IPS-18a (cell line): ENCODE data around the gene LRRIQ4.

Experiments
- H3K27ac ChIP-seq: one replicate; pipeline ENCODE4 v1.5.1; 2013; ENCODE audit warnings: low read length
- H3K27me3 ChIP-seq: one replicate; pipeline ENCODE4 v1.6.1; 2013; ENCODE audit warnings: mild to moderate bottlenecking, low read length; ENCODE audit not compliant: control insufficient read depth, insufficient read depth
- H3K36me3 ChIP-seq: one replicate; pipeline ENCODE4 v1.6.1; 2013; ENCODE audit warnings: low read depth, low read length; ENCODE audit not compliant: control insufficient read depth
- H3K4me1 ChIP-seq: one replicate; pipeline ENCODE4 v1.6.1; 2013; ENCODE audit warnings: low read depth, low read length; ENCODE audit not compliant: control insufficient read depth
- H3K4me3 ChIP-seq: one replicate; pipeline ENCODE4 v1.5.1; 2013; ENCODE audit warnings: low read length
- H3K9ac ChIP-seq: one replicate; pipeline ENCODE4 v1.6.1; 2013; ENCODE audit warnings: mild to moderate bottlenecking, low read length, moderate library complexity
- H3K9me3 ChIP-seq: one replicate; pipeline ENCODE4 v1.6.1; 2013; ENCODE audit warnings: low read depth, low read length; ENCODE audit not compliant: control insufficient read depth

The LRRIQ4 gene

DNA sequence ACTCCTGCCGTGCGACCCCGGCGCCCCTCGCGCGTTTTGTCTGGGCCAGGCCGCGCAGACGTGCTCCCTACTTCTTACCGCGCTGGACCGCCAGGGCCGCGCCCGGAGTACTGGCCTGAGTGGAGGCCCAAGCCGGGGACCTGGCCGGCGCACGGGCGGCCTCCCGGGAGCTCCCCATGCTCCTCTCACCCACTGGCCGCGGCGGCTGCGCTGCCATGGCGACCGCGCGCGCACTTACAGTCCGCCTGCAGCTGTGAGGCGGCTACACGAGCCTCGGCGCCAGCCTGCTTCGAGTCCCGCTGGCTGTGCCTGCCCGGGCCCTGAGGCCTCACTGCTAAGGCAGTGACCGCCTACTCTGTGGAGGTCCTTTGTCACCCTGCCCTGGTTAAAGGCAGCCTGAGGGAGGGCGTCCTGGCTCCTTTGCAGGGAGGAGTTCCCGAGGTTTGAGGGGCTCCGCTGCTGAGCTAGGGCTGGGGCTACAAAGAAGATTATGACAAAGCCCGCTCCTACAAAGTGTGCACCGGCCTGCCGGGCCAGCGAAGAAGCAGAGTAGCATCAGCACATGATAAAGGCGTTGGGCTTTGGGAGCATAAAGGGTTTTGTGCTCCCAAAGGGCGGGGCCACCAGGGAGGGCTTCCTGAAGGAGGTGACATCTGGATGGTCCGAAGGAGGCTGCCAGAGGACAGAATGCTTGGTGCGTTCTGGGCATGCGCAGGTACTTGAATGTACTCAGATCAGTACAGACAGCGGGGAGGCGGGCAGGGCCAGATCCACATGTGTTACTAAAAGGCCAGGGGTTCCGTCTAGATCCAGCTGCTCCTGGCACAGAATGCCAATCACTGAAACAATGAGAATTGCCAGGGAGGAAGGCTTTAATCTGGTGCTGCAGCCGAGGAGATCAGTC, at the start of gene LRRIQ4, which contains the start of gene LRRC34:
TSS of gene LRRIQ4 (plus strand) at position 539 of the 904 bp plus-strand sequence. CDS start 9,052 bp downstream, outside the sequence.
TSS of gene LRRC34 (minus strand) at position 573 of the 904 bp plus-strand sequence. CDS start at position 217, 356 bp downstream.
- H3K9ac ChIP-seq: peak within 1 kb of the TSS; percentile 53
- no peaks in the 10 kb centered on the region for H3K36me3 ChIP-seq
- H3K27ac ChIP-seq: no peak within 1 kb of the TSS
- H3K4me1 ChIP-seq: peaks cover 11% of the 10 kb centered on the region
- H3K27me3 ChIP-seq: peaks cover 40% of the 10 kb centered on the region
- H3K9me3 ChIP-seq: peaks cover 5% of the 10 kb centered on the region
- H3K4me3 ChIP-seq: peak within 1 kb of the TSS; percentile 59

DNA sequence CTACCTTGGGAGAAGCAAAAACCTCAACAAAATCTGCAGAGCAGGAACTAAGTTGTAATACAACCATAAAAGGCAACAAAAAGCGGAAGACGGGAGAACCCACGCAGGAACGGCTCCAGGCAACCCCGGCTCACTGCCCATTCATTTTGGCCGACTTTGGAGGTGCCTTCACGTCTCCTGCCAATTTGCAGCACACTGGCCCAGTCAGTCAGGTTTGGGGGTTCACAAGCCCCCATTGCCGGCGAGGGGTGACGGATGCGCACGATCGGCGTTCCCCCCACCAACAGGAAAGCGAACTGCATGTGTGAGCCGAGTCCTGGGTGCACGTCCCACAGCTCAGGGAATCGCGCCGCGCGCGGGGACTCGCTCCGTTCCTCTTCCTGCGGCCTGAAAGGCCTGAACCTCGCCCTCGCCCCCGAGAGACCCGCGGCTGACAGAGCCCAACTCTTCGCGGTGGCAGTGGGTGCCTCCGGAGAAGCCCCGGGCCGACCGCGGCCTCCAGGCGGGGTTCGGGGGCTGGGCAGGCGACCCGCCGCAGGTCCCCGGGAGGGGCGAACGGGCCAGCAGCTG, 48.3 kb upstream of the LRRIQ4 start:
- Histone ChIP-seq H3K27ac (no peak overlapping the region), H3K9me3 (no peaks in the 10 kb centered on the region), H3K36me3 (no peaks in the 10 kb centered on the region), H3K9ac (peak overlapping the region; percentile 69), H3K27me3 (no peaks in the 10 kb centered on the region), H3K4me3 (peak overlapping the region; percentile 68), H3K4me1 (no peaks in the 10 kb centered on the region)

DNA sequence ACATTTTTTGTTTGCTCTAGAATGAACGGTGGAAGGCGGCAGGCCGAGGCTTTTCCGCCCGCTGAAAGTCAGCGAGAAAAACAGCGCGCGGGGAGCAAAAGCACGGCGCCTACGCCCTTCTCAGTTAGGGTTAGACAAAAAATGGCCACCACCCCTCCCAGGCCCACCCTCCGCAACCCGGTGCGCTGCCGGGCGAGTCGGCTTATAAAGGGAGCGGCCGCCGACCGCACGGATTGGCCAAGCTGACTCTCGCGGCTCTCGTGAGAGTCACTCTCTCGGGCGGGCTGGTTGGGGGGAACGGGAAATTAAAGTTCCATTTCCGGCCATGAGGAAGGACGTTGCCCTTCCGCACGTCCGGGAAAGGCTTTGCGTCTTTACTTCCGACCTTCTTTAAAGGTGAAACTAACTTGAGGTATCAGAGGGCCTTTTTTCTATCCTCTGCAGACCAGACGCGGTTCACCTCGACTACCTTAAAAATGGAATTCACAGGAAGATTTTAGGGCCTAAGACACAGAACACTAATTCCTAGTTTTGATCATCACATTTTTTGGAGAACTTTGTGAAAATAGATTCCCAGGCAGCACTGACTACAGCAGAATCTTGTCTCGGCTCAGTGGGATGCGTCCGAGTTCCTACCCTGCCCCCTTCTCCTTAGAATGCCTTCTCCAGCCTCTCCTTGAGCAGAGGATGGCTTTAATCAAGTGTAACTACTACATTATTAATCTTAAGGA, 47.6 kb upstream of the LRRIQ4 start, which contains the start of gene TERC:
TSS of gene TERC (minus strand) at position 179 of the 731 bp plus-strand sequence.
- Histone ChIP-seq H3K36me3 (no peaks in the 10 kb centered on the region), H3K9me3 (no peaks in the 10 kb centered on the region), H3K4me3 (peak within 1 kb of the TSS; percentile 68), H3K27me3 (no peaks in the 10 kb centered on the region), H3K27ac (no peak within 1 kb of the TSS), H3K4me1 (no peaks in the 10 kb centered on the region), H3K9ac (peak within 1 kb of the TSS; percentile 69)

DNA sequence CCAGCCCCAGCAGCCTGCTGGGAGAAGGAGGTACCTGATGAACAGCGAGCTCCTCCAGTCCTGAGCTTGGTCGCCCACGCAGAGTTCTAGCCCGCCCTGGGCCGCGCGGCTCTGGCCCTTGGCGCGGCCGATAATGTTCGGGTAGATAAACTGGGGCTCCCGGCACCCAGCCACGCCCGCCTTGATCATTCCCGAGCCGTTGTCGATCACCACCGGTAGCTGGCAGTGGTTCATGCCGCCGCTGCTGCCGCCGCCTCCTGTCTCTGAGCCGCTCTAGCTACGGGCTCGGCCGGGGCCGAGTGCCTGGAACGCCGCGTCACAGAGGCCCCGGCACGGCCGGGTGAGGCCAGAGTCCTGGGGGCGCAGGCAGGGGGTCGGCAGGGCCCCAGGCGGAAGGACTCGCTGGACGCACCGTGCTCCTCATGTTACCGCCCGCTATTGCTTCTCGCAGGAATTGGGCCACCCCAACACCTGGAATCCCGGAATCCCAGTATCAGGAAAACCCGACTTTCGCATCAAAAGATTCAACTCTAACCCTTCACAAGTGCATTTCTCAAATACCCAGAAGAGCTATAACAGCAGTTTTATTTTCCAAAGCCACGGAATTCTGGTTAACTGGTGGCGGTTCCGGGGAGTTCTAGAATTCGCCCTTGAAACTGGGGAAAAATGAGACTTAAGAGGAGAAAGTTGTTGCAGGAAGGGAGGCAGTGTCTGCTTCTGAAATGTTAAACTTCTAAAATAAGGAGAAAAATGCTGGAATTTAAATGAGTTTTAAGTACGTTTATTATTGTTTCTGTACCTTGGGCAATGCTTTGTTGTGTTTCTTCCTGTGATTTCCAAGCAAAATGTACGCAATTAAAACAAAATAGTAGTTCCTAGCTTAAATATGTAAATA, 43.1 kb upstream of the LRRIQ4 start, which contains the start of gene ACTRT3:
TSS of gene ACTRT3 (minus strand) at position 275 of the 895 bp plus-strand sequence. CDS start at position 234, 41 bp downstream.
- Histone ChIP-seq H3K9me3 (no peaks in the 10 kb centered on the region), H3K36me3 (peaks cover 4% of the 10 kb centered on the region), H3K9ac (peak within 1 kb of the TSS; percentile 50), H3K27ac (peak within 1 kb of the TSS; percentile 77), H3K4me3 (peak within 1 kb of the TSS; percentile 89), H3K27me3 (no peaks in the 10 kb centered on the region), H3K4me1 (peaks cover 6% of the 10 kb centered on the region)

DNA sequence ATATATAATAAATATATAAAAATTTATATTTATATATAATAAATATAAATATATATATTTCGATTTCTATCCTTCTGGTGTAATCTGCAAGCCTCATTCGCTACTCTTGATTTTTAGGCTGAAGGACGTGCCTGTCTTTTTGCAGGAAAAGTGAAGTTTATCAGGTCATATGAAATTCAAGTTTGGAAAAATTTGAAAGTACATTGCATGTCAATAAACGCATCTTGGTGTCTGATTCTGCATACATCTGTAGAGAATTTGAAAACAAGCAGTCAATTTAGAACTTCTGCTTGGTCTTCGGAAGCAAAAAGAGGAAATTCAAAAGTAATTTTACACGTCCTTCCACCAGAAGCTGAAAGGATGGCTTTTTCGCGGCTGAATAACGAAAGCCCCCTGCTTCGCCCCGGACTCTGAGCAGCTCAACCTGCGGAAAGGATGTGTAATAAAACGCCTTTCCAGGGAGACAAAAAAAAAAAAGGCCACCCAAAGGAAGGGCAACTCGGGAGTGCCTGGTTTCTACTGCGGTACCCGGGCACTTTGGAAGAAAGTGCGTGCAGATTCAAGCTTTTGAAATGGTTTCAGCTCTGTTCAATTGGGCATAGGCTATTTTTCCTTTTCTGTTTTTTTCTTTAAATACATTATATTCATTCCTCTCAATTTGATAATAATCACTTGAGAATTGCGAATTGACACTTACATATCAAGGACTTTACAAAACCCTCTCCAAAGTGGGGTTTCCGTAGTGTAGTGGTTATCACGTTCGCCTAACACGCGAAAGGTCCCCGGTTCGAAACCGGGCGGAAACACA, 41.0 kb upstream of the LRRIQ4 start:
- H3K4me1 ChIP-seq: peaks cover 17% of the 10 kb centered on the region
- no peaks in the 10 kb centered on the region for H3K9me3 ChIP-seq
- H3K36me3 ChIP-seq: peaks cover 21% of the 10 kb centered on the region
- peak overlapping the region; percentile 95 for H3K9ac ChIP-seq
- H3K27ac ChIP-seq: no peak overlapping the region
- H3K4me3 ChIP-seq: peak overlapping the region; percentile 82
- H3K27me3 ChIP-seq: no peaks in the 10 kb centered on the region

DNA sequence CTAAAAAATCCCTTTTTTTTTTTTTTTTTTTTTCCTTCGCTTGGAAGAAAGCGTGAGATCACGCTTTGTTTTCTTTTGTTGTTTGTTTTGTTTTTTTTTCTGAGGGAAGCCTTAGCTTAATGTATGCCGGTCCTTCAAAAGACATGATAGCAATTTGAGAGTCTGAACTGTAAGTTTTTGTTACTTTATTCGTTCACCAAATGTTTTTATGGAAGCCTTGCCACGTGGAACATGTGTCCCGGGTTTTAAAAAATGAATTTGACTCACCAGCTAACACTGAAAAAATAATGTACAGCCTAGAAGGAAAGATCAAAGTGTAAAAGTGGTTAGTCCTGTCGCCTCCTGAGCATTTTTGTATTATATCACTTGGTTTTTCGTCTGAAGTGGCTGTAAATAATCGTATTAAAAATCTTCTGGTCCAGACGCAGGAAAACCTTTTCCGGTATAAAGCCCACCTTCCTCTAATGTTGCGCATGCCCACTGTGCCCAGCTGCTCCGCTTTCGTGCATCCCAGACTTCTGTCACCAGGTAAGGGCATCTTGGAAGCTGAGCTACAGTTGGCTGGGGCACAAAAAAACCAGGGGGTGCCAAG, 40.3 kb upstream of the LRRIQ4 start:
- Histone ChIP-seq H3K4me1 (peaks cover 17% of the 10 kb centered on the region), H3K4me3 (peak overlapping the region; percentile 82), H3K27me3 (no peaks in the 10 kb centered on the region), H3K36me3 (peaks cover 22% of the 10 kb centered on the region), H3K27ac (peak overlapping the region; percentile 92), H3K9me3 (no peaks in the 10 kb centered on the region), H3K9ac (peak overlapping the region; percentile 95)

DNA sequence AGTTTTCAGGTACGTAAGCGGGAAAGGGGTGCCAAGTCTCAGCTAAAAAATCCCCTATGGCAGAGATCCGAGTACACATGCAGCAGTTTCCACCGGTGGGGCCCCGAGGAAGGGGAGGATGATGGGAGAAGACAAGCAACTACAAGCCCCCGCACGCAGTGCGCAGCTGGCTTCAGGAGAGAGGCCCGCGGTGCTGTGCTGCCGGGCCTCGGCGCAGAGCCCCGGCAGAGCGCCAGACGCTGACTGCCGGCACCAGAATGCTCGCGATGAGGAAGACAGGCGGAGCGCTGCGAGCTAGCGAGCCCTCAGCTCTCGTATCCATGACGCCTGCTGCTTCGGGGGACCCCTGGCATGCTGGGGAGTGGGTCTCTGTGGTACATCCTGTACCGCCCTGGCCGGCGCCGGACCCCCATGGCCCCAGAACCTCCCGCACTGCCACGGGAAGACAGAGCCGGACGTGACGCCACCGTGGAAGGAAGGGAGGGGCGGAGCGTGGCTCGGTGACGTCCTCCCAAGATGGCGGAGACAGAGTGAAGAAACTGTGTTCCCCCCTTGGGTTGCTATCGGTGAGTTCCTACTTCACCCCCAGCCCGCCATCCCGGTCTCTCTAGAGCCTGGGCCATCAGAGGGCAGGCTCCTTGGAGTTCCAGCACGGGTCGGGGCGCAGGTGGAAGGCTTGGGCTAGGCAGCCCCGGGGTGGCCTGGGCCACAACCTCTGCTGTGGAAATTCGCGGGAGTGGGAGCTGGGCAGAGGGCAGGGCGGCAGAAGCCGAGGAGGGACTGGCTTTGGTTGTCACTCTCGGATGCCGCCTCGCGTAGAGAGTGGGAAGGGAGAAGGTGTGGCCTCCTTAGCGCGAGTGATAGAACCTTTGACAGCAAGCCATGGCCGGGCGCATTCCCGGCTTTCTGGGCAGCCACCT, 39.5 kb upstream of the LRRIQ4 start, which contains the start of gene MYNN:
TSS of gene MYNN (plus strand) at position 500 of the 920 bp plus-strand sequence. CDS start 900 bp downstream, outside the sequence.
- Histone ChIP-seq H3K36me3 (peaks cover 30% of the 10 kb centered on the region), H3K27ac (peak within 1 kb of the TSS; percentile 92), H3K4me1 (peaks cover 17% of the 10 kb centered on the region)

DNA sequence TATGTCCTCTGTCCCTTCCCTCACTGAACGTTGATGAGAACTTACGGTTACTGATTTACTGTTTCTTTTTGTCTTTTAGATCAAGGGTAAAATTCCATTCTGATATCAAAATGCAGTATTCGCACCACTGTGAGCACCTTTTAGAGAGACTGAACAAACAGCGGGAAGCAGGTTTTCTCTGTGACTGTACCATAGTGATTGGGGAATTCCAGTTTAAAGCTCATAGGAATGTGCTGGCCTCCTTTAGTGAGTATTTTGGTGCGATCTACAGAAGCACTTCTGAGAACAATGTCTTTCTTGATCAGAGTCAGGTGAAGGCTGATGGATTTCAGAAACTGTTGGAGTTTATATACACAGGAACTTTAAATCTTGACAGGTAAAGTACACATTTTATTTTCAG, 38.5 kb upstream of the LRRIQ4 start:
- Histone ChIP-seq H3K27me3 (no peaks in the 10 kb centered on the region), H3K27ac (no peak overlapping the region), H3K4me1 (peaks cover 17% of the 10 kb centered on the region), H3K4me3 (peak overlapping the region; percentile 82), H3K36me3 (peaks cover 40% of the 10 kb centered on the region), H3K9ac (peak overlapping the region; percentile 95), H3K9me3 (no peaks in the 10 kb centered on the region)

More for the DNA sequence above, 39.5 kb upstream of the LRRIQ4 start, which contains the start of gene MYNN:
- Histone ChIP-seq H3K27me3 (no peaks in the 10 kb centered on the region), H3K4me3 (peak within 1 kb of the TSS; percentile 82), H3K9ac (peak within 1 kb of the TSS; percentile 95), H3K9me3 (no peaks in the 10 kb centered on the region)

DNA sequence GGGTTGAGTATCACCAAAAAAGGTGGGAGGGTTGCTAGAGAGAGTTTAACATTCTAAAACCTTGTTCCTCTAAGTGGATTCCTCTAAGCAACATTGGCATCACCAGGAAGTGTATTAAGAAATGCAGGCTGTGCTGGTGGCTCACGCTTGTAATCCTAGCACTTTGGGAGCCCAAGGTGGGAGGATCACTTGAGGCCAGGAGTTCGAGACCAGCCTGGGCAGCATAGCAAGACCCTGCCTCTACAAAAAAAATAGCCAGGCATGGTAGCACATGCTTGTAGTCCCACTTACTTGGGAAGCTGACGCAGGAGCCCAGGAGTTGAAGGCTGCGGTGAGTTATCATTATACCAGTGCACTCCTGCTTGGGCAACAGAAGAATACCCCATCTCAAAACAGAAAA, 34.8 kb upstream of the LRRIQ4 start:
- peaks cover 17% of the 10 kb centered on the region for H3K4me1 ChIP-seq
- peaks cover 73% of the 10 kb centered on the region for H3K36me3 ChIP-seq
- H3K4me3 ChIP-seq: no peak overlapping the region
- H3K9me3 ChIP-seq: no peaks in the 10 kb centered on the region
- no peak overlapping the region for H3K9ac ChIP-seq
- H3K27me3 ChIP-seq: no peaks in the 10 kb centered on the region
- no peak overlapping the region for H3K27ac ChIP-seq
